Endodermal cell (in vitro differentiated cells): ENCODE measurements around the gene VDR. TPM values are rescaled to one million over a fixed set of nuclear protein-coding genes. Genes with fewer than 3 reads are reported as not detected.

ENCODE experiments used
- DNase-seq: peaks from one replicate; pipeline ENCODE4 v3.0.0-alpha.2; 2017
- H3K27ac ChIP-seq: 2 replicates; pipeline ENCODE4 v1.5.1; 2013; ENCODE audit warnings: mild to moderate bottlenecking, low read depth, low read length, moderate library complexity
- H3K27me3 ChIP-seq: 2 replicates; pipeline ENCODE4 v1.6.1; 2013; ENCODE audit warnings: mild to moderate bottlenecking, low read length, moderate library complexity; ENCODE audit not compliant: insufficient read depth, control insufficient read depth, poor library complexity, severe bottlenecking
- H3K36me3 ChIP-seq: 2 replicates; pipeline ENCODE4 v1.7.0; 2013; ENCODE audit warnings: mild to moderate bottlenecking, low read length, moderate library complexity; ENCODE audit not compliant: control insufficient read depth, insufficient read depth
- H3K4me1 ChIP-seq: one replicate; pipeline ENCODE4 v1.7.0; 2013; ENCODE audit warnings: low read length; ENCODE audit not compliant: control insufficient read depth, insufficient read depth
- H3K4me3 ChIP-seq: 2 replicates; pipeline ENCODE4 v1.5.1; 2013; ENCODE audit warnings: mild to moderate bottlenecking, low read length, moderate library complexity
- H3K9ac ChIP-seq: 2 replicates; pipeline ENCODE4 v1.6.1; 2013; ENCODE audit warnings: mild to moderate bottlenecking, low read length, moderate library complexity; ENCODE audit not compliant: poor library complexity, severe bottlenecking; ENCODE audit errors: extremely low read depth
- H3K9me3 ChIP-seq: 2 replicates; pipeline ENCODE4 v1.6.1; 2013; ENCODE audit warnings: mild to moderate bottlenecking, low read length, moderate library complexity; ENCODE audit not compliant: control insufficient read depth
- H3K27ac Mint-ChIP-seq: 2 replicates; pipeline ENCODE4 v1.8.0; 2020; ENCODE audit warnings: mixed read lengths
- H3K27me3 Mint-ChIP-seq: 2 replicates; pipeline ENCODE4 v1.8.0; 2021; ENCODE audit warnings: mild to moderate bottlenecking, mixed read lengths; ENCODE audit not compliant: insufficient read depth
- H3K36me3 Mint-ChIP-seq: 2 replicates; pipeline ENCODE4 v1.8.0; 2020; ENCODE audit warnings: low read depth, mixed read lengths
- H3K4me1 Mint-ChIP-seq: 2 replicates; pipeline ENCODE4 v1.8.0; 2020; ENCODE audit warnings: mixed read lengths
- H3K4me3 Mint-ChIP-seq: 2 replicates; pipeline ENCODE4 v1.8.0; 2020; ENCODE audit warnings: mild to moderate bottlenecking, moderate library complexity, mixed read lengths
- H3K9me3 Mint-ChIP-seq: 2 replicates; pipeline ENCODE4 v1.8.0; 2020; ENCODE audit warnings: mild to moderate bottlenecking, mixed read lengths
- WGBS, 2 experiments: methylation state at CpG; one replicate each; pipeline versions ENCODE4 v1.1.5 to v1.1.7; 2013; ENCODE audit warnings: missing lambda C conversion rate in 2 of 2, mixed read lengths in 1 of 2; ENCODE audit not compliant: insufficient coverage in 1 of 2, insufficient read length in 1 of 2; 5-methylcytosine and 5-hydroxymethylcytosine counted together
- total RNA-seq, 2 donors: library from RNA; stranded (reverse); fragmentation: NEBNext Ultra II Directional in 1 of 2; extraction: Animal tissue kit (Norgen Biotek cat#: 25700) in 1 of 2; gene quantifications; 2 replicates in 1 of 2; 3 replicates in 1 of 2; pipeline ENCODE4 v1.2.1, GENCODE V29; 2021
- TF ChIP-seq, protein P1 (sequence below): fragments of 200-600 bp; sonication (generic); conservative IDR thresholded peaks from 2 replicates; pipeline ENCODE4 v1.5.0; 2021; ENCODE audit warnings: antibody characterized with exemption, mild to moderate bottlenecking

VDR gene
- total RNA-seq, 2 donors from 2014 or later, result 0.04 TPM; not detected in 1

- Mint-ChIP-seq H3K27me3 (no peaks in the 10 kb centered on the region), H3K27ac (no peak overlapping the region), H3K36me3 (peaks cover 67% of the 10 kb centered on the region), H3K4me1 (peaks cover 1% of the 10 kb centered on the region), H3K4me3 (no peak overlapping the region), H3K9me3 (no peaks in the 10 kb centered on the region)
- H3K27ac ChIP-seq, result no peak overlapping the region
- no peak overlapping the region for H3K4me3 ChIP-seq
- no peaks in the 10 kb centered on the region for H3K9me3 ChIP-seq
- no peaks in the 10 kb centered on the region for H3K27me3 ChIP-seq
- peaks cover 75% of the 10 kb centered on the region for H3K36me3 ChIP-seq
- DNase-seq, result no peak
- WGBS, 2 experiments, result 95 to 96% methylated on average over 7 to 15 of the region's 15 CpGs
- TF ChIP-seq, protein P1, sequence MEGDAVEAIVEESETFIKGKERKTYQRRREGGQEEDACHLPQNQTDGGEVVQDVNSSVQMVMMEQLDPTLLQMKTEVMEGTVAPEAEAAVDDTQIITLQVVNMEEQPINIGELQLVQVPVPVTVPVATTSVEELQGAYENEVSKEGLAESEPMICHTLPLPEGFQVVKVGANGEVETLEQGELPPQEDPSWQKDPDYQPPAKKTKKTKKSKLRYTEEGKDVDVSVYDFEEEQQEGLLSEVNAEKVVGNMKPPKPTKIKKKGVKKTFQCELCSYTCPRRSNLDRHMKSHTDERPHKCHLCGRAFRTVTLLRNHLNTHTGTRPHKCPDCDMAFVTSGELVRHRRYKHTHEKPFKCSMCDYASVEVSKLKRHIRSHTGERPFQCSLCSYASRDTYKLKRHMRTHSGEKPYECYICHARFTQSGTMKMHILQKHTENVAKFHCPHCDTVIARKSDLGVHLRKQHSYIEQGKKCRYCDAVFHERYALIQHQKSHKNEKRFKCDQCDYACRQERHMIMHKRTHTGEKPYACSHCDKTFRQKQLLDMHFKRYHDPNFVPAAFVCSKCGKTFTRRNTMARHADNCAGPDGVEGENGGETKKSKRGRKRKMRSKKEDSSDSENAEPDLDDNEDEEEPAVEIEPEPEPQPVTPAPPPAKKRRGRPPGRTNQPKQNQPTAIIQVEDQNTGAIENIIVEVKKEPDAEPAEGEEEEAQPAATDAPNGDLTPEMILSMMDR, result no peak
- no peaks in the 10 kb centered on the region for H3K4me1 ChIP-seq
- no peak overlapping the region for H3K9ac ChIP-seq
These were observed 111.6 kb downstream of the VDR start for GRCh38 chr12:47793015-47793681.

GRCh38 chr12:47791874-47792273, 112.9 kb downstream of the VDR start:
- H3K4me3 ChIP-seq, result no peak overlapping the region
- H3K9me3 Mint-ChIP-seq, result no peaks in the 10 kb centered on the region
- peaks cover 79% of the 10 kb centered on the region for H3K36me3 ChIP-seq
- no peak overlapping the region for H3K9ac ChIP-seq
- no peaks in the 10 kb centered on the region for H3K4me1 Mint-ChIP-seq
- no peak overlapping the region for H3K27ac ChIP-seq
- TF ChIP-seq, protein P1, result no peak
- DNase-seq, result no peak
- no peaks in the 10 kb centered on the region for H3K27me3 Mint-ChIP-seq
- H3K27ac Mint-ChIP-seq, result no peak overlapping the region
- no peaks in the 10 kb centered on the region for H3K4me1 ChIP-seq
- H3K4me3 Mint-ChIP-seq, result no peak overlapping the region
- peaks cover 73% of the 10 kb centered on the region for H3K36me3 Mint-ChIP-seq
- no peaks in the 10 kb centered on the region for H3K9me3 ChIP-seq
- 95 to 100% methylated on average over 6 to 16 of the region's 16 CpGs for WGBS, 2 experiments
- no peaks in the 10 kb centered on the region for H3K27me3 ChIP-seq

Other genes starting within 250 kb of the VDR start
- 10 to 100 TPM; 52.0 to 56.9 TPM for gene RPAP3, start 199.0 kb downstream of the VDR start, total RNA-seq
- not detected for gene ENDOU, start 179.5 kb downstream of the VDR start, total RNA-seq
- 10 to 100 TPM; 11.4 to 19.6 TPM for gene RAPGEF3, start 146.1 kb downstream of the VDR start, total RNA-seq
- gene SLC48A1, start 131.8 kb downstream of the VDR start, total RNA-seq, result 10 to 100 TPM; 21.3 to 30.4 TPM
- gene HDAC7, start 85.1 kb downstream of the VDR start, total RNA-seq, result 100 to 1,000 TPM; 146 to 154 TPM
- 10 to 100 TPM; 17.3 to 61.6 TPM for gene TMEM106C, start 58.6 kb upstream of the VDR start, total RNA-seq
- gene COL2A1, start 99.5 kb upstream of the VDR start, total RNA-seq, result 10 to 100 TPM; 12.4 to 21.0 TPM
- gene SENP1, start 201.1 kb upstream of the VDR start, total RNA-seq, result 10 to 100 TPM; 30.6 to 39.6 TPM
- 100 to 1,000 TPM in 1 of 2 donors, 10 to 100 TPM in 1; 90.0 to 107 TPM for gene PFKM, start 214.4 kb upstream of the VDR start, total RNA-seq